GM21619 (cell line): ENCODE results near the gene FAM227B.

ENCODE experiments used
- ATAC-seq: cut with Tn5 transposase; IDR thresholded peaks from one replicate; pipeline ENCODE4 v1.9.1; 2021; ENCODE audit not compliant: unreplicated experiment

FAM227B gene

GRCh38 chr15:49303003-49303402 lies 317.6 kb downstream of the FAM227B start:
- ATAC-seq: no peak

GRCh38 chr15:49301562-49301961 lies 319.1 kb downstream of the FAM227B start:
- ATAC-seq: no peak

GRCh38 chr15:49300856-49301255 lies 319.8 kb downstream of the FAM227B start:
- ATAC-seq: no peak

- ATAC-seq: no peak
These were observed 323.0 kb downstream of the FAM227B start for GRCh38 chr15:49297584-49297983.

DNA sequence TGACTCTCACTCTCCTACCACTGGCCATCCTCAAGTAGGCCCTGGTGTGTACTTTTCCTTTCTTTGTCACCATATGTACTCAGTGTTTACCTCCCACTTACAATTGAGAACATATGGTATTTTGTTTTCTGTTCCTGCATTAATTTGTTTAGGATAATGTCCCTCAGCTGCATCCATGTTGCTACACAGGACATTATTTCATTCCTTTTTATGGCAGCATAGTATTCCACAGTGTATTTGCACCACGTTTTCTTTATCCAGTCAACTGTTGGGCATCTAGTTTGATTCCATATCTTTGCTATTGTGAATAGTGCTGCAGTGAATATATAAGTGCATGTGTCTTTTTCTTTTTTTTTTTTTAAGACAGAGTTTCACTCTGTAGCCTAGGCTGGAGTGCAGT lies 324.4 kb downstream of the FAM227B start:
- no peak for ATAC-seq

GRCh38 chr15:49293941-49294340 lies 326.7 kb downstream of the FAM227B start:
- no peak for ATAC-seq

DNA sequence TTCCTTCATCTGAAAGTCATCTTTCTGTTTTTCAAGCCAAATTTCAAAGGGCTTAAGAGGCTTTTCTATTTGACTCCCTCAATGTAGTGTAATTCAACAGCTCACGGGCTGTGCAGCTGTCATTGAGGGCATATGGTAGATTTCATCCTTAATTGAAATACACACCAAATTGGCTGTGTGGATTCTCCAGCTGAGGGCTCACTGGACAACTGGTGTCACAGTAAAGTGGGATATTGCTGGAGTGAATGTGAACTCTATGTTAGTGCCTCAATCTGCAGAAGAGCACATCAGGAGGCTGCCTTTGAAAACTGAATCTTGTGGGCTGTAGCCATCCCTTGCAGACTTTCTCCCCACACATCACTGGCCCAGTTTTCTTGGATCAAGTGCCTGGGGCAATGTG lies 330.4 kb downstream of the FAM227B start:
- ATAC-seq: no peak

- ATAC-seq: no peak
These were observed 332.2 kb downstream of the FAM227B start for GRCh38 chr15:49288391-49288790.

GRCh38 chr15:49287481-49287880 lies 333.1 kb downstream of the FAM227B start:
- no peak for ATAC-seq

- ATAC-seq: no peak
These were observed 333.8 kb downstream of the FAM227B start for GRCh38 chr15:49286649-49287404.

DNA sequence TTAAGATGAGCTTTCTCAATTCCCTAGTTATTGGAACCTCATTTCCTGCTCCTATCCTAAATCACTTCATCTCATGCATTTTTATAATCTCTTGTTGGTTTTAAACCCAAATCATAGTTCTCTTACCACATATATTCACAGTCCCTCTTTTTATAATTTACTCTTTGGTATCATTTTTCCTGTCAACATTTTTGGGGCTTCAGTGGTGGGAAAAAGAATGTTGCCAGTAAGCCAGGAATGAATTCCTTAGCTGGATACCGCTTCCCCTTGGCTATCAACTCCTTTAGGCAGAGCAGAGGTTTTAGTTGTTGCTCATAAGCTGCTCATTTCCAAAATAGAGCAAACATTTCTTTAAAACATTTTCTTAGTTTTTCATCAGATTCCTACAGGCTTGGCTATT lies 338.3 kb downstream of the FAM227B start:
- ATAC-seq: no peak

- no peak for ATAC-seq
These were observed 340.8 kb downstream of the FAM227B start for GRCh38 chr15:49279521-49280456.

GRCh38 chr15:49278751-49279150 lies 341.9 kb downstream of the FAM227B start:
- no peak for ATAC-seq
